Measurements from ENCODE around the gene AGR2.

Gene AGR2

GRCh38 chr7:16812542-16813231 lies 7.9 kb upstream of the AGR2 start:
- no peak for DNase-seq (ENCODE audit: low spot score)

- no peak for DNase-seq (ENCODE audit: low spot score)
These were observed 6.8 kb upstream of the AGR2 start for GRCh38 chr7:16811551-16811950.

DNA sequence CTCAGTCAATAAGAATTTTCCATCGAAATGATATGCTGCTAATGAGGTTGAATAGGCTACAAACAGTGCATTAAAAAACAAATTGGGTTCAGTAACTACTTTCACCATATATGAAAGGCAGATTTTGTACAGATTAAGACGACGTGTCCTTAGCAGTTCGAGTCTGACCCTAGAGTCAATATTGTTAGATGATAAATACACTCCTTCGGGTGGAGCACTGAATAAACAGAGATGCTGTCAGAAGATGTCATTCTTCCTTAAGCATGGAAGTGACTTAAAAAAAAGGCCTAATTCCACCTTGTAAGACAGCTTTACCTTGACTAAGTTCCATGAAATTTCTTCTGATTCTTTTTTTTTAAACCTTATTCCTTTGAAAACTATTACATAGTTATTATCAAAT lies 5.8 kb upstream of the AGR2 start:
- no peak for DNase-seq (ENCODE audit: low spot score)

DNA sequence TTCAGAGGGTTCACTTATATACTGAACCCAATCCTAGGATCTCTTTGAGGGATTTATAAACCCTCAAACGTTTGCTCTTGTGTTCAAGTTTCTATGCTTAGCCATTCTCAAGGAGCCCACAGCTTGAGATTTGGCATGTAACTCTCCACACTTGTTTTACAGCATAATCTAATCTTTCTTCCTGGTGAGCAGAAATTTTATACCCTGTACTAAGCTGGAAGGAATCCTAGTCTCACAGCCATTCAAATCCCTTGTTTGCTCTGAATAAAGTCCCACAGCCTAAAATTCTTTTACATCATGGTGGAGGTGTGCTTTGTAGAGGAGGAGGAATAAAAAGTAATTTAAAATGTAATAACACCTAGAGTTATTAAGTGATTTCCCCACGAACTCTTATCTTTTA lies 5.3 kb upstream of the AGR2 start:
- DNase-seq (ENCODE audit: low spot score) = no peak

- no peak for DNase-seq (ENCODE audit: low spot score)
These were observed 642 bp upstream of the AGR2 start for GRCh38 chr7:16805441-16805840.

- DNase-seq (ENCODE audit: low spot score) = no peak
These were observed 722 bp downstream of the AGR2 start for GRCh38 chr7:16803881-16804673.

- DNase-seq (ENCODE audit: low spot score) = no peak
These were observed 1.7 kb downstream of the AGR2 start for GRCh38 chr7:16803125-16803524.

GRCh38 chr7:16801579-16801978 lies 3.2 kb downstream of the AGR2 start:
- no peak for DNase-seq (ENCODE audit: low spot score)

GRCh38 chr7:16801111-16801542 lies 3.7 kb downstream of the AGR2 start:
- DNase-seq (ENCODE audit: low spot score) = no peak

DNA sequence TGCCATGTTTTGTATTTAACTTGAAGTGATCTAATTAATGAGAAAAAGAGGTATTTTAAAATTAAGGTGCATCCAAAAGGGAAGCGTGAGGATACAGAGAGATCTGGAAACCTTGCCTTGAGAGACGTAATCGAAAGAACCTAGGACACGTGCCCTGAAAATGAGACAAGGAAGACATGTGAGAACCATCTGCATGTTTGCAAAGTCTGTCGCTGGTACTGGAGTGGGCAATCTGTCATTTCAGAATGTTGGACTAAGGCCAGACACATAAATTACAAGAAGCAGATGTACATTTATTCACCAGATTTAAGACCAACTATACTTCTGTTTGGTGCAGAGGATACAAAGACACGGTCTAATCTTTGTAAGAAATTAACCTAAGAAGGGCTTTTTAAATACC lies 9.2 kb downstream of the AGR2 start:
- DNase-seq (ENCODE audit: low spot score) = no peak

DNA sequence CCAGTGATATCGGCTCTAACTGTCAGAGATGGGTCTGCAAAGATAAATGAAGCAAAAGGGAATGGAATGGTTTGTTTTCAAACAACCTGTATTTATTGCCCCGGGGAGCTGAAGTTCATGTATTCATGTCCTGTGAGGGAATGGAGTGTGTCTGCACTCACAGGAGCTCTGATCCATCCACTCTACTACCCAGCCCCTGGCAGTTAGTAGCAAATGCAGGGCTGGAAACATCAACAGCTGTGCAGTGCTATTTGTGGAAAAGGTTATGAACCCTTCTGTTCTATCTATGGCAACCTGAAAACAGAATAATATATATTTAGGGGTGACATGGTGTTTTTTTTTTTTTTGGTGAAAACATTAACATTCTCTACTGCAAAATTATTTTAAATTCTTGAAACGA lies 9.8 kb downstream of the AGR2 start:
- no peak for DNase-seq (ENCODE audit: low spot score)

DNA sequence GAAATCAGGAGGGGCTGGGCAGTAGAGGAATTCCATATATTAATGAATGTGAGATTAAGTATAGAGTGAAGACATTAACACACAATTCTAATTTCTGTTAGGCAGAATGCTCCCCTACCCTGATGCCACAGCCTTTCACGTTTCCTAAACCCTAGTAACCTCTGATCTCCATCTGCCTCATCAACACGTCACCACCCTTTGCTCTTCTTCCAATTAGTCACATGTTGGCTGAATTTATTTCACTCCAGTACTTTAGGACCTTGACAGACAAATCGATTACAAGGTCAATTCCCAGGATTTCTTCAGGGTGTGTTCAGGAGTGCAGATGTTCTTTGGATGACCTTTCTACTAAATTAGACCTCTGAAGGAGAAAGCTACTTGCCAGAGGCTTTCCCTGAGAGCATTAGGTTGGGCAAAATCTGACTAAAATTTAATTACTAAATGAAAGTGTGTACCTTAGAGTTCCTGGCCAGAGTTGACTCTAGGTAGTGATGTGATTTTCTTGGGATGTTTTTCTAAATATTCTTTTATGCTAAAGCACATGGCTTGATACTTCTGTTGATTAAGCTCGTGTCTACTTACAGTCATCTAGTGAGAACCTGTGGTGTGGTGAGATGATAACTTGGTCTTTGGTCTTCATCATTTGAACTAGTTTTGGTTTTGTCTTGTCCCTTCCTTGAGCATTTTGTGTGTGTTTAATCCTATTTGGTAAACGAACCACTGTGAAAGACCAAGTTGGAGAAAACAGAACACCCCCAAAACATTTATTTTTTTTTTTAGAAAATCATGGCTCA lies 12.7 kb downstream of the AGR2 start:
- no peak for DNase-seq (ENCODE audit: low spot score)

GRCh38 chr7:16791071-16791470 lies 13.7 kb downstream of the AGR2 start:
- no peak for DNase-seq (ENCODE audit: low spot score)

DNA sequence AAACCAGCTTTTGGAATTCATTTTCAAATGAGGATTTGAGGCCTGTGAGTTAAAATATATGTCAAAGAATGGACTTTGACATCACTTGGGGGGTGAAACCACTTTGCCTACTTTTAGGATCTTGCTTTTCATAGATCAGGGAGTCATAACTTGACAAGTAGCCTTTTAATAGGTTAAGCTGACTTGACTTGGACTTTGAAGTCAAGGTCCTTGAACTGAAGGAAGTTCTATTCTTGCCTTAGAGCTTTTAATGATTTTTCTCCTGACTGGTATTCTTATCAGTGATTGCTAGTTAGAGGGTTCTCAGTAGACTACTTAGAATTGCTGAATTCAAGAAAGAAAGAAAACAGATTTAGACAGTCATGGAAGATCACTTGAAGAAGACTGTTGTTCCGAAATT lies 17.7 kb downstream of the AGR2 start:
- no peak for DNase-seq (ENCODE audit: low spot score)

GRCh38 chr7:16786257-16786656 lies 18.5 kb downstream of the AGR2 start:
- DNase-seq (ENCODE audit: low spot score) = no peak

GRCh38 chr7:16785846-16786245 lies 19.0 kb downstream of the AGR2 start:
- no peak for DNase-seq (ENCODE audit: low spot score)

- no peak for DNase-seq (ENCODE audit: low spot score)
These were observed 19.5 kb downstream of the AGR2 start for GRCh38 chr7:16785321-16785720.

DNA sequence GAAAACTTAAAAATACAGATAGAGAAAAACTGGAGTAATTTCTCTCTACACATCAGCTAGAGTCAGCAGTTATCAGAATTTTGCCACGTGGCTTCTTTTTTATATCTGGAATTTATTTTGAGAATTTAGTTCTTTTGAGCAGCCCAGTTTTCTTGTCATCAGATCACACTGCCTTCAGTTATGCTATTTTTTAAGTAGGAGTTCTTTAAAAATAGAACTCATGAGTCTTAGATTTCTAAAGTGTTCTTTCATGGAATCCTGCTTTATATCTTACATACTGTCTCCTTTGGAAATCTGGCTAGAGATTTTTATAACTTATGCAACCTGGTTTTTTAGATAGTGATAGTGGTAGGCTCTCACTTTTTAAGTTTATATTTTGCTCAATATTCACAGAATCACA lies 24.2 kb downstream of the AGR2 start:
- no peak for DNase-seq (ENCODE audit: low spot score)

DNA sequence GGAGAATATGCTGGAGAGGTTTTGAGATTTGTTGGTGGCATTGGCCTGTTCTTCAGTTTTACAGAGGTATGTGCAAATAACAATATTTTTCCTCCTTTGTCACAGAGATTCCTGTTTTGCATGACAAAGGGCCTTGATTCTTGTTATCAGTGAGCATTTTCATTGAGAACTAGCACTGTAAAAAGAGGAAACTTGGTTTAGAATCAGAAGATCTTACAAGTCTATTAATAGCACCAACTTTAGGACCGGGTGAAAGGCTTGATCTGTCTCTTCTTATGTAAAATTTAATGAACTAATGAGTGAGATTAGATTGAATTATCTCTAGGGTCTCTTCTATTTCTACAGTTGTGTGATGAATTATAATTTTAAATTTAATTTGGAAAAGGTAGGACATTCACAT lies 25.7 kb downstream of the AGR2 start:
- no peak for DNase-seq (ENCODE audit: low spot score)

DNA sequence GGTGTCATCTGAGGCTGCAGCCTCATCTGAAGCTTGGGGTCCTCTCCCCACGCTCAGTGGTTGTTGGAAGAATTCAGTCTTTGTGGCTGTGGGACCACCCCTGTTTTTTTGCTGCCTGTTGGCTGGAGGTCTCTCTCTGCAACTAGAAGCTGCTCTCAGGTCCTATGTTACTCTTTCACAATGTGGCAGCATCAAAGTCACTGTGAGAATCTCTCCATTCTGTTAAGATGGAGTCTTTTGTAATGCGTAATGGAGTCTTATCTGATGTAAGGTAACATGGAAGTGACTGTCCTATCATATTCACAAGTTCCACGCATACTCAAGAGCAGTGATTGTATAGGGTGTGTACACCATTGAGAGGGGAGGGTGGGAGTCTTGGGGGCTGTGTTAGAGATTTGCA lies 26.3 kb downstream of the AGR2 start:
- DNase-seq (ENCODE audit: low spot score) = no peak

GRCh38 chr7:16776053-16776452 lies 28.7 kb downstream of the AGR2 start:
- DNase-seq (ENCODE audit: low spot score) = no peak

- no peak for DNase-seq (ENCODE audit: low spot score)
These were observed 29.8 kb downstream of the AGR2 start for GRCh38 chr7:16774986-16775385.

- DNase-seq (ENCODE audit: low spot score) = no peak
These were observed 30.5 kb downstream of the AGR2 start for GRCh38 chr7:16774294-16774693.

Data from left forelimb (tissue), 1 donor.